Sigmoid colon (tissue), 7 donors: ENCODE data around the gene UNCX. TPM values are rescaled to one million over a fixed set of nuclear protein-coding genes. Genes with fewer than 3 reads are reported as not detected.

Experiments
- DNase-seq: peaks from one replicate; pipeline ENCODE4 v3.0.0-alpha.2; 2019
- H3K27ac ChIP-seq, 4 donors: fragments of 200-600 bp; sonication (generic); one replicate each; pipeline ENCODE4 v1.5.1; 2016 to 2019; ENCODE audit warnings: mild to moderate bottlenecking in 1 of 4
- H3K27me3 ChIP-seq, 3 donors: fragments of 200-600 bp; sonication (generic); one replicate each; pipeline ENCODE4 v1.5.1; 2019; ENCODE audit warnings: mild to moderate bottlenecking in 1 of 3
- H3K36me3 ChIP-seq, 4 donors: fragments of 200-600 bp; sonication (generic); one replicate each; pipeline ENCODE4 v1.5.1; 2016 to 2019
- H3K4me1 ChIP-seq, 4 donors: fragments of 200-600 bp; sonication (generic); one replicate each; pipeline ENCODE4 v1.5.1; 2017 to 2019
- H3K4me3 ChIP-seq, 4 donors: fragments of 200-600 bp; sonication (generic); one replicate each; pipeline ENCODE4 v1.5.1; 2017 to 2019; ENCODE audit warnings: mild to moderate bottlenecking in 2 of 4, moderate library complexity in 1 of 4
- H3K9me3 ChIP-seq, 4 donors: fragments of 200-600 bp in 3 of 4; sonication (generic) in 3 of 4; one replicate each; pipeline versions ENCODE4 v1.5.1 to v1.6.1; 2013 to 2019
- CTCF ChIP-seq, 4 experiments: fragments of 450-650 bp in 3 of 4; fragments of 200-600 bp in 1 of 4; IDR thresholded peaks; one replicate each; pipeline ENCODE4 v1.5.1; 2016 to 2019; ENCODE audit warnings: antibody characterized with exemption in 4 of 4, mild to moderate bottlenecking in 3 of 4, moderate library complexity in 2 of 4
- EP300 ChIP-seq, 4 donors: sonication (generic); formaldehyde crosslinking; IDR thresholded peaks; one replicate each; pipeline ENCODE4 v1.6.1; 2017; ENCODE audit warnings: antibody characterized with exemption in 4 of 4
- POLR2A ChIP-seq, 2 donors: fragments of 450-650 bp; IDR thresholded peaks; one replicate each; pipeline ENCODE4 v1.6.1; 2016; ENCODE audit warnings: antibody characterized with exemption in 2 of 2, mild to moderate bottlenecking in 2 of 2, moderate library complexity in 2 of 2
- POLR2AphosphoS5 ChIP-seq, 4 donors: sonication (generic); formaldehyde crosslinking; IDR thresholded peaks; one replicate each; pipeline ENCODE4 v1.6.1; 2017; ENCODE audit warnings: antibody characterized with exemption in 4 of 4
- WGBS, 2 donors: extraction: QIAGEN DNeasy Blood & Tissue Kit; methylation state at CpG; one replicate each; pipeline ENCODE4 v1.1.7; 2013; 5-methylcytosine and 5-hydroxymethylcytosine counted together
- intact Hi-C: fragments of 100-400 bp; cut with DNase I; formaldehyde crosslinking; loops from one replicate; pipeline ENCODE4 v1.15.1; 2023
- polyA plus RNA-seq, 3 donors: library from polyadenylated mRNA; stranded (reverse); fragments of 200-250 nt; gene quantifications; one replicate each; pipeline ENCODE4 v1.2.3, GENCODE V29; 2013
- total RNA-seq, 4 donors: library from RNA; depleted of rRNA; stranded (reverse); fragments of >200 nt; gene quantifications; one replicate each; pipeline ENCODE4 v1.1.0, GENCODE V29; 2016
- donor health status: healthy with polysubstance abuse.
- donor health status: Bipolar disorder and iron deficiency.
- donor health status: healthy.

UNCX gene
- total and polyA plus RNA-seq, 7 donors = not detected

GRCh38 chr7:1218541-1219165 lies 14.0 kb upstream of the UNCX start:
- peaks cover 14 to 79% (median 56%) of the 10 kb centered on the region in 3 donors for H3K27me3 ChIP-seq

GRCh38 chr7:1219498-1219897 lies 13.2 kb upstream of the UNCX start:
- intact Hi-C loops = no loop called here
- TF ChIP-seq CTCF (IDR thresholded peaks at IDR 0.05) = no peak
- TF ChIP-seq POLR2A (IDR thresholded peaks at IDR 0.05) = no peak
- TF ChIP-seq POLR2AphosphoS5 (IDR thresholded peaks at IDR 0.05) = no peak
- no peak for TF ChIP-seq EP300 (IDR thresholded peaks at IDR 0.05)
- Histone ChIP-seq H3K27me3 (peaks cover 22 to 79% (median 57%) of the 10 kb centered on the region in 3 donors), H3K9me3 (no peaks in the 10 kb centered on the region), H3K27ac (no peak overlapping the region), H3K4me1 (peaks cover 0 to 7% (median 5%) of the 10 kb centered on the region in 4 donors), H3K4me3 (no peak overlapping the region), H3K36me3 (no peaks in the 10 kb centered on the region)
- DNase-seq = no peak
- 54 to 63% methylated on average over 9 of the region's 9 CpGs for WGBS, 2 donors

More at GRCh38 chr7:1218541-1219165, 14.0 kb upstream of the UNCX start:
- Histone ChIP-seq H3K4me1 (no peaks in the 10 kb centered on the region), H3K9me3 (no peaks in the 10 kb centered on the region), H3K36me3 (no peaks in the 10 kb centered on the region), H3K27ac (no peak overlapping the region), H3K4me3 (no peak overlapping the region)
- 71 to 73% methylated on average over 24 of the region's 24 CpGs for WGBS, 2 donors
- no peak for DNase-seq
- TF ChIP-seq POLR2A (IDR thresholded peaks at IDR 0.05) (no peak), POLR2AphosphoS5 (IDR thresholded peaks at IDR 0.05) (no peak), CTCF (IDR thresholded peaks at IDR 0.05) (no peak), EP300 (IDR thresholded peaks at IDR 0.05) (no peak)
- intact Hi-C loops = no loop called here

- no peak overlapping the region for H3K27ac ChIP-seq
- TF ChIP-seq POLR2A (IDR thresholded peaks at IDR 0.05) (no peak), CTCF (IDR thresholded peaks at IDR 0.05) (no peak), EP300 (IDR thresholded peaks at IDR 0.05) (no peak), POLR2AphosphoS5 (IDR thresholded peaks at IDR 0.05) (no peak)
- H3K36me3 ChIP-seq = no peaks in the 10 kb centered on the region
- peaks cover 0 to 12% (median 11%) of the 10 kb centered on the region in 4 donors for H3K4me1 ChIP-seq
- peaks cover 26 to 80% (median 58%) of the 10 kb centered on the region in 3 donors for H3K27me3 ChIP-seq
- WGBS, 2 donors = 58 to 64% methylated on average over 13 of the region's 13 CpGs
- H3K4me3 ChIP-seq = no peak overlapping the region
- intact Hi-C loops = no loop called here
- no peak for DNase-seq
- no peaks in the 10 kb centered on the region for H3K9me3 ChIP-seq
Measured at GRCh38 chr7:1220000-1220726, 12.5 kb upstream of the UNCX start.

GRCh38 chr7:1220977-1221745 lies 11.5 kb upstream of the UNCX start:
- no peaks in the 10 kb centered on the region for H3K36me3 ChIP-seq
- no peak overlapping the region for H3K27ac ChIP-seq
- WGBS, 2 donors = 60 to 69% methylated on average over 22 of the region's 22 CpGs
- no peak for DNase-seq
- intact Hi-C loops = no loop called here
- H3K4me1 ChIP-seq = peaks cover 0 to 19% (median 12%) of the 10 kb centered on the region in 4 donors
- peaks cover 34 to 80% (median 65%) of the 10 kb centered on the region in 3 donors for H3K27me3 ChIP-seq
- no peak overlapping the region for H3K4me3 ChIP-seq
- no peaks in the 10 kb centered on the region for H3K9me3 ChIP-seq
- no peak for TF ChIP-seq POLR2AphosphoS5 (IDR thresholded peaks at IDR 0.05)
- TF ChIP-seq POLR2A (IDR thresholded peaks at IDR 0.05) = no peak
- no peak for TF ChIP-seq EP300 (IDR thresholded peaks at IDR 0.05)
- no peak for TF ChIP-seq CTCF (IDR thresholded peaks at IDR 0.05)
